Neutrophil (primary cell): Measurements from ENCODE around the gene RTRAF.

Experiments
- H3K27ac ChIP-seq: fragments of 200-600 bp; sonication (generic); 2 replicates; pipeline ENCODE4 v1.5.1; 2016; ENCODE audit warnings: mild to moderate bottlenecking, moderate library complexity
- H3K27me3 ChIP-seq: fragments of 200-600 bp; sonication (generic); 2 replicates; pipeline ENCODE4 v1.6.0; 2016; ENCODE audit warnings: mild to moderate bottlenecking
- H3K36me3 ChIP-seq: fragments of 200-600 bp; sonication (generic); 2 replicates; pipeline ENCODE4 v1.5.1; 2017
- H3K4me1 ChIP-seq, 2 experiments: fragments of 200-600 bp in 1 of 2; sonication (generic) in 1 of 2; 1 replicate in 1 of 2; 2 replicates in 1 of 2; pipeline versions ENCODE4 v1.5.1 to v1.6.1; 2013 to 2016; ENCODE audit warnings: low read depth in 1 of 2, low read length in 1 of 2, mild to moderate bottlenecking in 1 of 2, moderate library complexity in 1 of 2; ENCODE audit not compliant: control insufficient read depth in 1 of 2, insufficient read depth in 1 of 2
- H3K4me3 ChIP-seq, 2 experiments: fragments of 200-600 bp in 1 of 2; sonication (generic) in 1 of 2; 1 replicate in 1 of 2; 2 replicates in 1 of 2; pipeline ENCODE4 v1.5.1; 2013 to 2016; ENCODE audit warnings: low read depth in 1 of 2, low read length in 1 of 2, mild to moderate bottlenecking in 1 of 2, moderate library complexity in 1 of 2
- H3K9me3 ChIP-seq: fragments of 200-600 bp; sonication (generic); 2 replicates; pipeline ENCODE4 v1.5.1; 2016
- CTCF ChIP-seq: fragments of 200-600 bp; sonication (generic); IDR thresholded peaks from 2 replicates; pipeline ENCODE4 v1.5.1; 2016; ENCODE audit warnings: antibody characterized with exemption

RTRAF gene

GRCh38 chr14:52026017-52026660, 36.8 kb downstream of the RTRAF start:
- H3K27ac ChIP-seq, result no peak overlapping the region
- no peaks in the 10 kb centered on the region for H3K9me3 ChIP-seq
- no peak for TF ChIP-seq CTCF
- peaks cover 1% of the 10 kb centered on the region for H3K27me3 ChIP-seq
- H3K4me1 ChIP-seq, result peaks cover 0 to 4% of the 10 kb centered on the region in 2 experiments
- H3K36me3 ChIP-seq, result no peaks in the 10 kb centered on the region
- no peak overlapping the region for H3K4me3 ChIP-seq

GRCh38 chr14:52026901-52027300, 37.6 kb downstream of the RTRAF start:
- Histone ChIP-seq H3K36me3 (no peaks in the 10 kb centered on the region), H3K27ac (no peak overlapping the region), H3K9me3 (no peaks in the 10 kb centered on the region), H3K4me3 (no peak overlapping the region), H3K4me1 (peaks cover 0 to 4% of the 10 kb centered on the region in 2 experiments), H3K27me3 (no peaks in the 10 kb centered on the region)
- TF ChIP-seq CTCF, result no peak

GRCh38 chr14:52029881-52030280, 40.5 kb downstream of the RTRAF start:
- H3K27me3 ChIP-seq, result no peaks in the 10 kb centered on the region
- peaks cover 0 to 4% of the 10 kb centered on the region in 2 experiments for H3K4me1 ChIP-seq
- H3K9me3 ChIP-seq, result no peaks in the 10 kb centered on the region
- H3K36me3 ChIP-seq, result no peaks in the 10 kb centered on the region
- no peak overlapping the region for H3K4me3 ChIP-seq
- H3K27ac ChIP-seq, result no peak overlapping the region
- no peak for TF ChIP-seq CTCF

DNA sequence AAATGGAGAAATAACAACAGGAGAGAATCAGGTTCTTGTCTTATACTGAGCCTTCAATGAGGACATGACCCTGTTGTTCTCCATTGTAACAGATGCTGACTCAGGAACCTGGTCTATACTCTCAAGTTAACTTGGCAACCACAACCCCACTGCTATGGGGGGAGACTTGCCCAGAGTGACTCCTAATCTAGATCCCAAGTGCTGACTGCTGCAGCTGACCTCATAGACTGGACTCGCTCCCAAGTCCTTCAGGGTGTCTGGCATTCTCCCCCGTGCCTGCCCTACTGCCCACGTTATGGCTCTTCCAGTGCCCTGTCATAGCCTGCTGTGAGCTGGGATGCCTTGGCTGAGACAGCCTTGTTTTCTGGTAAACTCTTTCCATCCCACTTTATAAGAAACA, 42.4 kb downstream of the RTRAF start:
- Histone ChIP-seq H3K36me3 (no peaks in the 10 kb centered on the region), H3K27me3 (no peaks in the 10 kb centered on the region), H3K27ac (no peak overlapping the region), H3K9me3 (no peaks in the 10 kb centered on the region), H3K4me1 (peaks cover 0 to 4% of the 10 kb centered on the region in 2 experiments), H3K4me3 (no peak overlapping the region)
- no peak for TF ChIP-seq CTCF

GRCh38 chr14:52032204-52032801, 43.0 kb downstream of the RTRAF start:
- Histone ChIP-seq H3K9me3 (no peaks in the 10 kb centered on the region), H3K4me1 (peaks cover 0 to 4% of the 10 kb centered on the region in 2 experiments), H3K27me3 (no peaks in the 10 kb centered on the region), H3K4me3 (no peak overlapping the region), H3K36me3 (no peaks in the 10 kb centered on the region), H3K27ac (no peak overlapping the region)
- TF ChIP-seq CTCF, result no peak
